IMR-90 (cell line): ENCODE measurements around the gene MICB. TPM values are rescaled to one million over a fixed set of nuclear protein-coding genes. Genes with fewer than 3 reads are reported as not detected.

Source experiments
- ATAC-seq: fragments of 200-7000 bp; cut with Tn5 transposase; 2 replicates; pipeline ENCODE4 v1.9.1; 2020; ENCODE audit warnings: low read depth, mild to moderate bottlenecking, moderate library complexity
- BruUV-seq: library from RNA; stranded (reverse); fragments of 400-500 nt; replicated peaks from 2 replicates; lab custom pipeline; 2021; lab: Mats Ljungman, UMichigan
- CTCF ChIA-PET: fragments of 300-600 bp; formaldehyde crosslinking; extraction: SDS; loops from one replicate; lab custom pipeline; 2021; ENCODE audit warnings: antibody characterized with exemption; lab: Yijun Ruan, JAX
- POLR2A ChIA-PET: fragments of 300-600 bp; sonication (Branson Sonifier 250); formaldehyde crosslinking; loops from one replicate; lab custom pipeline; 2022; ENCODE audit warnings: antibody characterized with exemption; ENCODE audit not compliant: unreplicated experiment; lab: Charles Lee
- DNase-seq: peaks from one replicate; pipeline ENCODE4 v3.0.0; 2013
- H2AFZ ChIP-seq: replicated peaks from 2 replicates; pipeline ENCODE3; 2013; ENCODE audit warnings: low read length, mild to moderate bottlenecking; ENCODE audit not compliant: poor library complexity
- H2AK5ac ChIP-seq: 2 replicates; pipeline ENCODE4 v1.6.1; 2013; ENCODE audit warnings: low read depth, low read length, inconsistent platforms
- H2AK9ac ChIP-seq: replicated peaks from 2 replicates; pipeline ENCODE3; 2013; ENCODE audit warnings: mild to moderate bottlenecking, low read depth, low read length, moderate library complexity; ENCODE audit not compliant: poor library complexity
- H2BK120ac ChIP-seq: 2 replicates; pipeline ENCODE4 v1.6.1; 2013; ENCODE audit warnings: low read depth, low read length, inconsistent platforms
- H2BK15ac ChIP-seq: 3 replicates; pipeline ENCODE4 v1.6.1; 2013; ENCODE audit warnings: low read depth, low read length, inconsistent platforms
- H2BK20ac ChIP-seq: 2 replicates; pipeline ENCODE4 v1.6.1; 2013; ENCODE audit warnings: low read depth, mild to moderate bottlenecking, inconsistent platforms, low read length, moderate library complexity
- H2BK5ac ChIP-seq: 2 replicates; pipeline ENCODE4 v1.6.1; 2013; ENCODE audit warnings: mild to moderate bottlenecking, low read depth, low read length, inconsistent platforms; ENCODE audit not compliant: poor library complexity, severe bottlenecking
- H3K14ac ChIP-seq: replicated peaks from 2 replicates; pipeline ENCODE4 v1.6.1; 2013; ENCODE audit warnings: low read depth, low read length, inconsistent platforms
- H3K18ac ChIP-seq: 2 replicates; pipeline ENCODE4 v1.6.1; 2013; ENCODE audit warnings: low read depth, low read length, control low read depth
- H3K23ac ChIP-seq: 2 replicates; pipeline ENCODE4 v1.6.1; 2013; ENCODE audit warnings: low read depth, low read length, inconsistent platforms
- H3K27ac ChIP-seq: 2 replicates; pipeline ENCODE4 v1.5.1; 2013; ENCODE audit warnings: mild to moderate bottlenecking, control low read depth, low read length; ENCODE audit not compliant: insufficient read depth
- H3K27me3 ChIP-seq: 2 replicates; pipeline ENCODE4 v1.6.1; 2013; ENCODE audit warnings: low read length; ENCODE audit not compliant: control insufficient read depth, insufficient read depth
- H3K36me3 ChIP-seq: 2 replicates; pipeline ENCODE4 v1.6.1; 2013; ENCODE audit warnings: low read length, mixed read lengths; ENCODE audit not compliant: control insufficient read depth, insufficient read depth
- H3K4ac ChIP-seq: 2 replicates; pipeline ENCODE4 v1.6.1; 2013; ENCODE audit warnings: low read depth, low read length, inconsistent platforms
- H3K4me1 ChIP-seq: 2 replicates; pipeline ENCODE4 v1.6.1; 2013; ENCODE audit warnings: low read length, mixed read lengths; ENCODE audit not compliant: control insufficient read depth, insufficient read depth
- H3K4me2 ChIP-seq: 2 replicates; pipeline ENCODE4 v1.6.1; 2013; ENCODE audit warnings: low read depth, mild to moderate bottlenecking, control low read depth, low read length, moderate library complexity
- H3K4me3 ChIP-seq: 2 replicates; pipeline ENCODE4 v1.5.1; 2013; ENCODE audit warnings: low read depth, mild to moderate bottlenecking, control low read depth, low read length, moderate library complexity; ENCODE audit not compliant: insufficient read depth
- H3K56ac ChIP-seq: 2 replicates; pipeline ENCODE4 v1.6.1; 2013; ENCODE audit warnings: low read length, inconsistent platforms; ENCODE audit not compliant: insufficient read depth; ENCODE audit errors: extremely low read depth
- H3K79me1 ChIP-seq, 2 experiments: 2 replicates each; pipeline ENCODE4 v1.6.1; 2013; ENCODE audit warnings: low read length in 2 of 2, inconsistent platforms in 1 of 2, low read depth in 1 of 2
- H3K9ac ChIP-seq: 2 replicates; pipeline ENCODE4 v1.6.1; 2013; ENCODE audit warnings: low read depth, low read length, control low read depth
- H3K9me1 ChIP-seq: 2 replicates; pipeline ENCODE4 v1.6.1; 2013; ENCODE audit warnings: low read length, inconsistent platforms; ENCODE audit not compliant: insufficient read depth
- H3K9me3 ChIP-seq: 2 replicates; pipeline ENCODE4 v1.6.1; 2013; ENCODE audit warnings: low read length; ENCODE audit not compliant: control insufficient read depth, insufficient read depth
- H4K20me1 ChIP-seq: 2 replicates; pipeline ENCODE4 v1.6.1; 2013; ENCODE audit warnings: low read length, inconsistent platforms; ENCODE audit not compliant: insufficient read depth
- H4K5ac ChIP-seq: 2 replicates; pipeline ENCODE4 v1.6.1; 2013; ENCODE audit warnings: mild to moderate bottlenecking, low read depth, low read length, control low read depth
- H4K8ac ChIP-seq, 2 experiments: 2 replicates each; pipeline ENCODE4 v1.6.1; 2013; ENCODE audit warnings: low read depth in 2 of 2, low read length in 2 of 2, control low read depth in 1 of 2, inconsistent platforms in 1 of 2
- H4K91ac ChIP-seq: 2 replicates; pipeline ENCODE4 v1.6.1; 2013; ENCODE audit warnings: low read depth, low read length, inconsistent platforms; ENCODE audit not compliant: insufficient read depth
- BHLHE40 ChIP-seq: fragments of 150-350 bp; IDR thresholded peaks from 2 replicates; pipeline ENCODE4 v1.6.1; 2016; ENCODE audit warnings: mild to moderate bottlenecking, low read depth, low read length
- CEBPB ChIP-seq: IDR thresholded peaks from 2 replicates; pipeline ENCODE4 v1.6.1; 2012; ENCODE audit warnings: low read depth, low read length, improper control_type of control experiment
- CHD1 ChIP-seq: IDR thresholded peaks from 2 replicates; pipeline ENCODE4 v1.6.1; 2012; ENCODE audit warnings: low read depth, low read length, improper control_type of control experiment
- CTCF ChIP-seq: conservative IDR thresholded peaks from 2 replicates; pipeline ENCODE4 v1.5.1; 2012; ENCODE audit warnings: mild to moderate bottlenecking, low read depth, low read length, improper control_type of control experiment
- ELK1 ChIP-seq: fragments of 150-350 bp; IDR thresholded peaks from 2 replicates; pipeline ENCODE4 v1.6.1; 2016; ENCODE audit warnings: low read depth, mild to moderate bottlenecking, low read length, moderate library complexity, borderline replicate concordance
- FOS ChIP-seq: fragments of 150-350 bp; IDR thresholded peaks from 2 replicates; pipeline ENCODE4 v1.6.1; 2016; ENCODE audit warnings: low read depth, low read length
- MAFK ChIP-seq: IDR thresholded peaks from 2 replicates; pipeline ENCODE4 v1.6.1; 2012; ENCODE audit warnings: low read depth, low read length, improper control_type of control experiment
- MAZ ChIP-seq: IDR thresholded peaks from 2 replicates; pipeline ENCODE4 v1.6.1; 2012; ENCODE audit warnings: low read depth, mild to moderate bottlenecking, low read length, improper control_type of control experiment, moderate library complexity, borderline replicate concordance
- MXI1 ChIP-seq: IDR thresholded peaks from 2 replicates; pipeline ENCODE4 v1.6.1; 2012; ENCODE audit warnings: low read depth, mild to moderate bottlenecking, low read length, moderate library complexity, borderline replicate concordance
- NFE2L2 ChIP-seq: fragments of 150-350 bp; IDR thresholded peaks from 2 replicates; pipeline ENCODE4 v1.6.1; 2016; ENCODE audit warnings: low read depth, mild to moderate bottlenecking, low read length
- POLR2A ChIP-seq: IDR thresholded peaks from 2 replicates; pipeline ENCODE4 v1.6.1; 2012; ENCODE audit warnings: mild to moderate bottlenecking, low read depth, low read length
- RAD21 ChIP-seq: IDR thresholded peaks from 2 replicates; pipeline ENCODE4 v1.6.1; 2012; ENCODE audit warnings: low read length, improper control_type of control experiment
- RCOR1 ChIP-seq: IDR thresholded peaks from 2 replicates; pipeline ENCODE4 v1.6.1; 2012; ENCODE audit warnings: mild to moderate bottlenecking, low read length, improper control_type of control experiment; ENCODE audit not compliant: insufficient replicate concordance
- RFX5 ChIP-seq: IDR thresholded peaks from 2 replicates; pipeline ENCODE4 v1.8.0; 2012; ENCODE audit warnings: low read depth, mild to moderate bottlenecking, low read length, moderate library complexity
- SMC3 ChIP-seq: fragments of 150-350 bp; IDR thresholded peaks from 2 replicates; pipeline ENCODE4 v1.6.1; 2016; ENCODE audit warnings: low read depth, mild to moderate bottlenecking, antibody characterized with exemption, low read length, moderate library complexity
- USF2 ChIP-seq: fragments of 150-350 bp; IDR thresholded peaks from 2 replicates; pipeline ENCODE4 v1.6.1; 2017; ENCODE audit warnings: mild to moderate bottlenecking, antibody characterized with exemption, low read length, low read depth
- WGBS, 2 experiments: methylation state at CpG; one replicate each; pipeline versions ENCODE4 v1.1.5 to v1.1.7; 2013; ENCODE audit warnings: missing lambda C conversion rate in 2 of 2; ENCODE audit not compliant: insufficient read length in 1 of 2; ENCODE audit errors: extremely low coverage in 2 of 2; 5-methylcytosine and 5-hydroxymethylcytosine counted together
- dilution Hi-C: fragments of 300-500 bp; cut with HindIII; formaldehyde crosslinking; loops from one replicate; pipeline ENCODE4 v1.14.3; 2018; ENCODE audit warnings: low sequenced_read_pairs; ENCODE audit not compliant: unreplicated experiment
- in situ Hi-C: fragments of 300-500 bp; cut with MboI; formaldehyde crosslinking; loops from 3 replicates; pipeline ENCODE4 v1.14.3; 2019; ENCODE audit warnings: low sequenced_read_pairs, inconsistent platforms, mixed read lengths
- intact Hi-C: fragments of 100-400 bp; cut with micrococcal nuclease; formaldehyde crosslinking; loops from 2 replicates; pipeline ENCODE4 v1.10.0; 2022
- polyA plus RNA-seq, 3 experiments: library from polyadenylated mRNA; depleted of rRNA; stranded (reverse); fragments of >200 nt; gene quantifications; 2 replicates each; pipeline ENCODE4 v1.2.3, GENCODE V29; 2012; ENCODE audit warnings: low replicate concordance in 1 of 3
- total RNA-seq: library from RNA; depleted of rRNA; stranded (reverse); fragments of >200 nt; gene quantifications from 2 replicates; pipeline ENCODE4 v1.2.3, GENCODE V29; 2012

Gene MICB
- total and polyA plus RNA-seq, 2 of the 4 experiments (the other 2 are of a cell fraction), result 9.6 to 11.1 TPM

- no TSS peak for BruUV-seq
- dilution Hi-C loops, result no loop called here
- ChIA-PET POLR2A (no interaction called here), CTCF (interaction anchor here (0.9 to 1.3 kb wide), 2 partner anchors 18 to 33 kb away, joined by 4 to 5 read pairs; partner anchors contain the start of gene ATP6V1G2)
- Histone ChIP-seq H3K9me3 (no peaks in the 10 kb centered on the region), H3K36me3 (peaks cover 41% of the 10 kb centered on the region), H3K27ac (no peak overlapping the region), H3K56ac (no peak overlapping the region), H2BK20ac (no peak overlapping the region), H4K8ac (no peak overlapping the region), H3K4ac (no peak overlapping the region), H3K9me1 (peaks cover 20% of the 10 kb centered on the region), H2AK9ac (no peak overlapping the region), H3K4me2 (no peak overlapping the region), H3K18ac (no peak overlapping the region), H4K5ac (no peak overlapping the region), H3K79me1 (peaks cover 15 to 49% of the 10 kb centered on the region in 2 experiments; a peak in 3 of 4 replicates), H2BK120ac (no peak overlapping the region), H3K4me3 (no peak overlapping the region), H2AK5ac (no peak overlapping the region), H2BK15ac (no peak overlapping the region), H4K91ac (no peak overlapping the region), H3K14ac (no peak overlapping the region), H2BK5ac (no peak overlapping the region), H3K23ac (no peak overlapping the region), H3K9ac (no peak overlapping the region), H4K20me1 (peaks cover 47% of the 10 kb centered on the region), H3K4me1 (peaks cover 10% of the 10 kb centered on the region), H2AFZ (no peak overlapping the region), H3K27me3 (no peaks in the 10 kb centered on the region)
- peak; percentile 15 for ATAC-seq
- WGBS, 2 experiments, result 60% methylated on average over 1 of the region's 4 CpGs; no CpG with 5 or more reads in 1 of the 2 experiments
- TF ChIP-seq SMC3 (no peak), RAD21 (no peak), USF2 (no peak), MXI1 (no peak), MAFK (no peak), MAZ (no peak), ELK1 (no peak), FOS (no peak), CTCF (no peak), RFX5 (no peak), RCOR1 (no peak), CEBPB (no peak), NFE2L2 (no peak), POLR2A (no peak), CHD1 (no peak), BHLHE40 (no peak)
- in situ Hi-C loops, result no loop called here
- DNase-seq, result no peak
- intact Hi-C loops, result loop anchor here (5.0 kb wide), 1 partner anchor 36 kb away; no protein-coding TSS in a partner anchor
These were observed 30.4 kb downstream of the MICB start for GRCh38 chr6:31528307-31528777.
